C1 segment of cervical spinal cord (tissue), 14 donors: Measurements from ENCODE around the gene SYT13.

Source experiments
- DNase-seq, 14 donors: peaks; one replicate each; lab custom pipeline; 2025; lab: John Stamatoyannopoulos, UW

Gene SYT13

DNA sequence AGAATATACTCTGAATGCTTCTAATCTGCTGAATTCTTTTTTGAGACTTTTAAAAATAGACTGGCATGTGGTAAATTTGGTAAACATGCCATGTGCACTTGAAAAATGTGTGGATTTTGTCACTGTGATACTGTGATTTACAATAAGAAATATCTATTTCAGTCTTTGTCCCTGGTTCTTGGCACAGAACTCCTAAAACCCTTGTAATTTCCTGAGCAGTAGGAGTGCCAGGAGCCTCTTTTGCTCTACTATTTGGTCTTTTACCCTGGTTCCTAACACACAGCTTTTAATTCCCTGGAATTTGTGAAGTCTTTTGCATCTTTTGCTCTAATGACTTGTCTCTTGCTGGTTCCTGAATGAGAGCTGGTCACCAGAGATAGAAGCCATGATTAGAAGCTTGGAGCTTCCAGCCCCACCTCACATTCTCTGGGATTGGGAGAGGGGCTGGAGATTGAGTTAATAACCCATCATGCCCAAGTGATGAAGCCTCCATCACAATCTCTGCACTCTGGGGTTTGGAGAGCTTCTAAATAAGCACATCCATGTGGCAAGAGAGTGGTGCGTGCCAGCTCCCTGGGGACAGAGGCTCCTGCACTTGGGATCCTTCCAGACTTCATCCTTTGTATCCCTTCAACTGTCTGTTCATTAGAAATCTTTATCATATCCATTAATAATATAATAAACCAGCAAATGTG, 27.2 kb upstream of the SYT13 start:
- DNase-seq: peak in 1 of 14 donors; percentile 63

DNA sequence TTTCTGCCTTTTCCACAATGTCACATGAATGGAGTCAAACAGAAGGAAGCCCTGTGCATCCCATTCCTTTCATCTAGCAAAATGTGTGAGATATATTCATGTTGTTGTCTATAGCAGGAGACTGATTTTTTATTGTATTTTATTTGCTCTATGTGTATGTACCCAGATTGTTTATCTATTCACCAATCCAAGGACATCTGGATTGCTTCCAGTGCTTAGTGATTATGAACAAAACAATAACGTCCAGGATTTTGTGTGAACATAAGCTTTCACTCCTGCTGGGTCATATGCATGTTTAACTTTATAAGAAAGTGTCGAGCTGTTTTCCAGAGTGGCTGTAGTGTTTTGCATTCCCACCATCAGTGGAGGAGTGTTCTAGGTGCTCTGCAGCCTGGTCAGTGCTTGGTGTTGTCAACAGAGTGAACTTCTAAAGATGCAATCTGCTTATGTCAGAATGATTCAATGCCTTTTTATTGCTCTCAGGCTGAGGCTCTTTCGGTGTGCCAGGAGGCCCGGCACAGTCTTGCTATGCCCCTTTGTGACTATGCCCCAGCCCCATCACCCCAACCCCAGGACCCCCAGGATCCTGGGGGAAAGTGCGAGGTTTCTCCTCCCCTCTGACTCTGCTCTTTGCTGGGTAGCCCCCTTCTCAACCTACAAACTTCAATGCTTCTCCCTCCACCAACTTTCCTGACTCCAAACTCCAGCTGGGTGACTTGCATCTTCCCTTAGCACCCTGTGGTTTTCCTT, 19.9 kb upstream of the SYT13 start:
- DNase-seq: no peak

DNA sequence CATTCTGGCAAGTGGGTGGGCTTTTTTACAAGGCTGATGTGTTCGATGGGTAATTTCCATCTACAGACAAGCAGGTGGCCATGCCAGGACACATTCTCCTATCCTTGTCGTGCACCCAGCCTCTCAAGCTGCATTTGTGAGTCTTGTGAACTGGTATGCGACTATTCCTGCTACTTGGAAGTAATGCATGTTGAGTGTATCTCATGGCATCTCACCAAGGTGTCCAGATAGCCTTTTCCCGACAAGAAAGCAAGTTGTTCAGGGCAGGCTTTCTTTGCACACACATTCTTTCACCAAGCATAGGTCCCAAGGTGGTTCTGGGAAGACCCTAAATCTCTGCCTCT, 18.8 kb upstream of the SYT13 start:
- no peak for DNase-seq

DNA sequence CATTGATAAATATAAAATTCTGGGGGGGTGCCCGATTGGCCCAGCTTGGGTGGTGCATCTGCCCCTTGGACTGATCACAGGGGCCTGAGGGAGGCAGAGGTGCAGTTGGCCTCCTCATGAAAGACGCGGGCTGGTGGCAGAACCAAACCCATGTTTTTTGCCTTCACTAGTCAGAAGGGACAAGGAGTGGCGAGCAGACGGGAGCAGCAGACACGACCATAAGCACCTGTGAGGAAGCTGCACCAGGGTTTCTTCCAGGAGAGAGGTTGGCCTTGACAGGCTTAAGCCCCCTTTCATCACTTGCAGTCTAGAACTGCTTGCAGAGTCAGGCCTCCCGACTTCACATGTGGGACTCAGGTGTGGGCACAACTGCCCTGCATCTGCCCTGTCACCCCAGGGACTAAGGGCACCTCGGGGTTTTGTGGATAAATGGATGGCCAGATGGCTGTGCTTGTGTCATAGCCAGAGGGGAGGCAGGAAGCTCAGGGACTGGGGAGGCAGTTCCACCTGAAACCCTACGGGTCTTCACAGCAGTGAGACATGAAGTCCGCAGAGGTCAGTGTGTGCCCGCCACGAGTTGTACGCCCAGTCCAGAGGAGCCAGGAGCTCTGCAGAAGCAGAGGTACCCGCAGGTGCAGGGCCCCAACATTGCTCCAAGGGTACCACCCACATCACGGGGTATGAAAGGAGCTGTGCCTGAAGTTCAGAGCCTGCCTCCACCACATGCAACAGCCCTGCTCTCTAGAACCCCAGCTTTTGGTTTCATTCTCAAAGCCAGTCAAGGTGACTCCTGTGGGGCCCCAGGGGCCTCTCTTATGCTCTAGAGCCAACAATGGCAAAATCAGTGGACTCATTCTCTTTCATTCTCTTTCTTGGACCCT, 18.2 kb upstream of the SYT13 start:
- no peak for DNase-seq

DNA sequence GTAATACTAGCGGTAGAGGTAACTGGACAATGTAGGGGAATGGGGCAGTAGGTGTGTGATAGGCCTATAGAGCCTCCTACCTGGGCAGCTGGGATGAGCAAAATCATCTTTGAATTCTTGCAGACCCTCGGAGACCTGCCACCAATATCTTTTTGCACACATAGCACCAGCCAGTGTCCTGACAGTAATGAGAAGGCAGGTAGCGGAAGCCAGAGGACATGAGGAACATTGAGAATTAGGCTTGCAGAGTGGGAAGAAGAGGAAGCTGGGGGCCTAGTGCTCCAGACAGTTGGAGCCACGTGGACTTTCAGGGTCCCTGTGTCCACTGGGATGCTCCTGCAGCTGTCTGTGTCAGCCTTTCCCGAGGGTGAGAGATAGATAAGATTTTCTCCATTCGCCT, 17.2 kb upstream of the SYT13 start:
- DNase-seq: no peak

DNA sequence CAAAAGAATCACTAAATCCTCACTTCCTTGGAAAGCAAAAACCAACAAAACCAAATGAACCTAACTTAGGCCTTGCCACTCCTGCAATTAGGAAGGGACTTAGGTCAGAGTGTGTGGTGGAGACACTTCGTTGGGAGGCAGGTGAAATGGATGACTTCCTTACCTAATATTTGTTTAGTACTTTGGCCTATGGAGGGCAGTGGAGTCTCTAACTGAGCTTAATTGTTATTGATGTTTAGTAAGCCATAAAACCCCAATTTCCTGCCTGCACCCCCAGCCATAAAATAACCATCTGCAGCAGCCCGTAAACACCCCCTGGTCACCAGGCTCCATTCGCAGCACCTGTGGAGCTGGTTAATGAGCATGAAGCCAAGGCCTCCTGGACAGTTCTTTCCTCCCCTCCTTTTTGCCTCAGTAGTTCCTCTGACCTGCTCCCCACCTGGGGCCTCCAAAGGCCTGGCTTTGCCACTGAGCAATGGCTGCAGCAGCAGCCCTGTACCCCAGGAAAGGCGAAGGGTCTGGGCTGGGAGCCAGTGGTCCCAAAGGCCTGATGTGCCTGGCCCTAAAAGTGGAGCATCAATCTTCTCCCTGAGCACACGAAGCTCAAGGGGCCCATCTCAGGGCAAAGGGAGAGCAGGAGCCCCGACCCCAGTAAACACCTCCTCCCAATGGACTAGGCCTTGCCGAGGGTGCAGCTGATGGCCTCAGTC, 15.6 kb upstream of the SYT13 start:
- no peak for DNase-seq

DNA sequence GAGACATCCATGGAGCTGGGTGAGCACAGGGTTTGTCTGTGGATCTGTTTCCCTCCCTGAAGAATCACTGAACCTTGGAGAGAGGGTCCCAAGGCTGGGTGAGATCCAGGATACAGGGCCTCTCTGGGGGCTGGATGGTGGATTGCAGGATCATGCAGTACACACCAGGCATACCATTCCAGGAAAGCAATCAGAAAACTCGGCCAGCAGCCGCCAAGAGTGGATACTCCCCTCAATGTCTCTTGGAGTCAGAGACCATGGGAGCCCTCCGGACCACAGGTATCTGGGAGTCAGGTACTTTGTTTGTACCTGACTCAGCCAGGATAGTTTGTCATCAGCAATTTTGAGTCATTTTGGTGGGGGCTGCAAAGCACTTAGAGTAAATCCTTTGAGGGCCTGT, 14.6 kb upstream of the SYT13 start:
- DNase-seq: no peak

DNA sequence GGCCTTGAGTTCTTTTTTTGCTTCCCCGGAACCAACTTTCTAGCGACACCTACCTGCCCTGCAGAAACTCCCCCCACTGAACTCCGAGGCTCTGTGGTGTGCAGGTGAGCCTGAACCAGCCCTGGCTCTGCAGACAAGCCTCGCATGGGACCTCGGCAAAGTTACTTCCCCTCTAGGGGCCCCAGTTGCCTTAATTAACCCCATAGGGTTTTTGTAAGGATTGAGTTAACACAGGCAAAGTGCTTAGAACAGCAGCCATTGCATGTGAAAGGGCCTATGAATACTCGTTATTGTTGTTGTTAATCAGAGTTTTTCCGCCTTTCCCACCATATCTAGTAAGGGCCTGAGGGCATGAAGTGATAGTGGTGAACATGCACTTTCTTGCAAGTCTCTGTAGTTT, 12.6 kb upstream of the SYT13 start:
- DNase-seq: no peak

DNA sequence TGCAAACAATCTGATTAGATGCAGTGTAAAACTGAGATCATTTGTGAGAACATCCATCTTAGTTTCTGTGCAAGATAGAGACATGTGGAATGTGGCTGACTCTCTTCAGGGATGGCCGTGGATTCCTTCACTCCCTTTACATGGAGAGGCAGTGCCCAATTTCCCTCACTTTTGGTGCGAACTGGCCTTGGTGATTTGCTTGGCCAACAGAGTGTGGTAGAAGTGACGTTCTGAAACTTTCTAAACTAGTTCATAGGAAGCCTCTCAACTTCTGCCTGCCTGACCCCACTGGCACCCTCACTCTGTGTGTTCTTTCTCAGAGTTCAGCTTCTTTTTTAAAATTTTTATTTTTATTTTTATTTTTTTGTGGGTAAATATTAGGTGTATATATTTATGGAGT, 9.9 kb upstream of the SYT13 start:
- no peak for DNase-seq

DNA sequence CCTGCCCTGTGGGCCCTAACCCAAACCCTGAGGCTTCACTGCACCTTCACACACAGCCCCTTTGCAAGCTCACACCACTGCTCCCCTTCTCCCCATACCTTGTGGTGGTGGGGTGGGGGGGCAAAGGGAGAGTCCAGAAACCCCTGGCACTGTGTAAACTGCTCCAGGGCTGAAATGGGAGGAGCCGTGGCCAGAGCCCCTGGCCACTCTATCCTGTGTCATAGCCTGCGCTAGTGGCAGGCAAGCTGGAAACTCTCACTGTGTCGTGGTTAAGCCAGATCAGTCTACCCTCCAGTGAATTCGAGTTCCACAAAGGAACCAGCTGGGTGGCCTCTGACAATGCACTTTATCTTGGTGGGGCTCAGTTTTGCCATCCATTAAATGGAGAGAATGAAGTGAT, 8.4 kb upstream of the SYT13 start:
- no peak for DNase-seq

DNA sequence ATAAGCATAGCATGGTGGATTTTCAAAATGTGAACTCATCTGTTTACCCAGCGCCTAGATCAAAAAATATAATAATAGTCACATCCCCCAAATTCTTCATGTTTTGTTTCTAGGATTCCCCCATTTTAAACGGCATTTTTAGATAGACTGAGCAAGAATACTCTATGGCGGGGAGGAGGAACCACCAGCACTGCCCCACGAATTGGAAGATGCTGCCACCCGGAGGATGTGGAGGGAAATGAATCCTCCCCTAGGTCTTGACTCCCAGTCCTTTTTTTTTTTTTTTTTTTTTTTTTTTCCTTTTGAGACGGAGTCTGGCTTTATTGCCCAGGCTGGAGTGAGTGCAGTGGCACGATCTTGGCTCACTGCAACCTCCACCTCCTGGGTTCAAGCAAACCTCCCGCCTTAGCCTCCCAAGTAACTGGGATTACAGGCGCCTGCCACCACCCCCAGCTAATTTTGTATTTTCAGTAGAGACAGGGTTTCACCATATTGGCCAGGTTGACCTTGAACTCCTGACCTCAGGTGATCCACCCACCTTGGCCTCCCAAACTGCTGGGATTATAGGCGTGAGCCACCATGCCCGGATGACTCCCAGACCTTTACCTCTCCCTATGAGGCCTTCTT, 7.5 kb upstream of the SYT13 start:
- peak in 7 of 14 donors; percentile 1 to 63 (median 13) for DNase-seq

DNA sequence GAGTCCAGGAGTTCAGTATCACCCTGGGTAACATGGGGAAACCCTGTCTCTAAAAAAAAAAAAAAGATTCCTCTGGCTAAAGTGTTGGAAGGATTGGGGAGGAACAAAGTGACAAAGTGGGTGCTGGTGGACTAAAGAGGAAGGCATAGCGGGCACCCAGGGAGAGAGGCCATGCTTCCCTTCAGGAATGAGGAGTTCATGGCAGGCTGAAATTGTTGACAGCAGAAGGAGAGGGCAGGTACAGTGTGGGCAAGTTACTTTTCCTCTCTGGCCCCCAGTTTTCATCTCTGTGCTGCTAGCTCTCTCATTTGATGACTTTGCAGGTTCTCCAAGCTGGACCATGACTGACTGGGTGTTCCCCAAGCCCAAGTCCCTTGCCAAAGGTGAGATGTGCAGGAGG, 4.4 kb upstream of the SYT13 start:
- no peak for DNase-seq

DNA sequence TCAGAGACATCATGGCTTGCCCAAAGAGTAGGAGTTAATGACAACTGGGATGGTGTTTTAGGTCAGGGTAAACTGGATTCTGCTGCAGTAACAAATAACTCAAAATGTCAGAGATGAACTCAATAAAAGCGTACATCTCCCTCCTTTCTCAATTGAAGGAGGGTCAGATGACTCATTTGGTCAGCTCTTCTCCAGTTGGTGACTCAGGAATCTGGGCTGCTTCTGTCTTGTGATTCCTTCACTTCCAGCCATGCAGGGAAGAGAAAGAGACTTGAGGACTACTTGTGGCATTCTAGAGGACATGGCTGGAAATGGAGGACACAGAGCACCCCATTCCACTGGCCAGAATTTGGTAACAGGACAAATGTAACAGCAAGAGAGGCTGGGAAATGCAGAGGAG, 3.2 kb upstream of the SYT13 start:
- no peak for DNase-seq

DNA sequence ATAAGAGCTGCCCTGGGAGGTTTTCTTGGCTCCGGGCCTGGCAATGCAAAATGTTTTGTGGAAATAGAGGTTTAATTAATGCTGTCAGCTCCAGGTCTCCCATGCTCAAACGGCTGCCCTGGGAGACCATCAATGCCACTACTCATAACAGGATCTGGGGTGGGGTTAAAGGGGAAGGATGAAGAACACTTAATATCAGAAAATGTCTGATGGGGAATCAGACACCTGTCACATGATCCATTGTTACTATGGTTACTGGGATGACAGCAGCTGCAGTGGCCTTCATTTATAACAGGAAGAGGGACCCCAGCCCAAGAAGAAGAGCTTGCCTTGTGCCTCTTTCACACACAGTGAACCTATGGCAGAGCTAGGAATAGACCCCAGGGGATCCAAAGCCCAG, 2.2 kb upstream of the SYT13 start:
- no peak for DNase-seq

DNA sequence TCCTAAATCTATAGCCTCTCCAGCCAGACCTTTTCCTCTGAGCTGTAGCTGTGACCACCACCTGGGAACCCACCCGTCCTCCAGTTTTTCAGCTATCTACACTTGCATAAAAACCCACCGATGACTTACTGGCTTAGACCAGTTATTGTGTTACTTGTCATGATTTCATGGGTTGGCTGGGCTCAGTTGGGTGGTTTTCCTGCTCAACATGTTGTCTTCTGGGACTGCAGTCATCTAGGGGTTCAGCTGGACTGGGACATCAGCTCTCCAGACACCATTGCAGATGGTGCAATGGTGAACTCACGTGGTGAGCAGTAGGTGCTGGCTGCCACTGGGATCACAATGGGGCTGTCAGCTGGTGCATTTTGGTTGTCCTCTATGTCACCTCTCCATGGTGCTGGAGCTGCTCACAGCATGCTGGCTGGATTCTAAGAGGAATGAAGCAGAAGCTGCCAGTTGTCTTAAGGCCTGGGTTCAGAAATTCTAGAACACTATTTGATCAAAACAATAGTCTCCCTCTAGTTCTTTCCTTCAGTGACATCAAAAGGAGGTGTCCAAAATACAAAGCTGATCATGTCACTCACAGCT, 1.3 kb upstream of the SYT13 start:
- no peak for DNase-seq

DNA sequence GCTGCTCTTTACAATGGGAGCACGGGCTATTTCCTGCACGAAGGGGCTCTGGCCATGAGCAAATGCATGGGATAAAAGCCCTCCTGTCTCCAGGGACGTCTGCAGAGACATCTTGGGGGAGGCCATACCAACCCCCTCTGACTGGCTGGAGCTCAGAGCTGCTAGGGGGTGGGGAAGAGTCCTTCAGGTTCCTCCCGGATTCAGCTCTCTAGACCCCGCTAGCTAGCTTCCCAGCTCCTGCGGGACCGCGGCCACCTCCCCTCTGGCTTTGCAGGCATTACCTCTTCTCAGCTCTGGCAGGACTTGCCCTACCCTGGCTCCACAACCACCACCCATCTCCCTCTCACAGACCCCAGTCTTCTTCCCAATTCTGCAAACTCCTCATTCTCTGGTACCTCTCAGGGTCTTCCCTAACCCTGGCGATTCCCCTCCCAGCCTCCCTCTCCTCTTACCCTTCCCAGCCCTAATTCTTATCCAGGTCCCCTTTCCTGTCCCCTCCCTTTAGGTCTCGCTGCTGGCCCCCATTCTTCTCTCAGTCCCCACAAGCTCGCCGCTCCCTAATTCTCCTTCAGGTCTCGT, 802 bp downstream of the SYT13 start:
- peak in 1 of 14 donors; percentile 64 for DNase-seq

DNA sequence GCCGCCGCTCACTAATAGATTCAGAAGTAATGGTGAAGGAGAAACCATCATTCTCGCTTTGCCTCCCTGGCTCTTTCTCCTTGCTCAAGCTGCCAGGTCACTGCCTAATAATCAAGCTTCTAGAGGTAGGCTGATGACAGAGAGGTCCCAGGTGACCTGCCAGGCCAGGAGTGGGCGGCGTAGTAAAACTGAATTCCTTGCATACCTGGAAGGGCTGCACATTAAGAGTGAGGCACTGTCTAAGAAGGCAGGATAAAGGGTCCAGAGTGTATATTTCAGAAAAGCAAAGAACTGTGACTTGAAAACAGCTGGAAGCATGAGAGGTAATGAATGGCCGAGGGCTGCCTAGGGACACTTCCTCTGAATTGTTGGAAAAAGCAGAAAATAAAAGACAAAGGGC, 4.1 kb downstream of the SYT13 start:
- DNase-seq: no peak

DNA sequence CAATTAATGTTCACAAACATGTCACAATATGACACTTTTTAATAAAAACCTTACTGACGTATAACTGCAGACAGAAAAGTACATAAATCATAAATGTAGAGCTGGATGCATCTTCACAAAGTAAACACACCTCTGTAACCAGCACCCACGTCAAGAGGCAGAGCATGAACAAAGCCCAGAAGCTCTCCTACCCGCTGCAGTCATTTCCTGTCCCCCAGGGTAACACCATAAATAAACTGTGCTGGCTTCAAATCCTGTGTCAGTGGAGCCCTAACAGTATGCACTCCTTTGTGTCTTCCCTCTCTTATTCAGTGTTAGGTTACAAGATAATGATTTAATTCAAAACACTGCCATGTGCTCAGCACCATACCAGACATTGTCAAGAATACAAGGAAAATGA, 5.7 kb downstream of the SYT13 start:
- DNase-seq: no peak

DNA sequence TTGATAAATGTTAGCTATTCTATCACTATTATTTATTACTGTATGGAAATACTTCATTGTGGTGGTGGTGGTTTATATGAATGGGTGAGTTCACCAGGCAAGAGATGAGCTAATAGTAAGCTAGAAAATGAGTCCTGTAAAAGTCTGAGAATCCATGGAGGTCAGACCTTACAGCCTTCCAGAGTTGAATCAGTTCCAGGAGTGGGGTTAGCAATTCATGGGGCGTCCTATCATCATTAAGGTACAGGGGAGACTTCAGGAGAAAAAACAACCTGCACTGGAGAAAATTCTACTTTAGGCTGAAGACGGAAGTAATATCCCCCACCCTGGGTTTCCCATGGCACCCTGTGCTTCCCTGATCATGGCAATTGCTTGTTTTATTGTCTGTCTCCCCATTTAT, 6.5 kb downstream of the SYT13 start:
- DNase-seq: no peak

DNA sequence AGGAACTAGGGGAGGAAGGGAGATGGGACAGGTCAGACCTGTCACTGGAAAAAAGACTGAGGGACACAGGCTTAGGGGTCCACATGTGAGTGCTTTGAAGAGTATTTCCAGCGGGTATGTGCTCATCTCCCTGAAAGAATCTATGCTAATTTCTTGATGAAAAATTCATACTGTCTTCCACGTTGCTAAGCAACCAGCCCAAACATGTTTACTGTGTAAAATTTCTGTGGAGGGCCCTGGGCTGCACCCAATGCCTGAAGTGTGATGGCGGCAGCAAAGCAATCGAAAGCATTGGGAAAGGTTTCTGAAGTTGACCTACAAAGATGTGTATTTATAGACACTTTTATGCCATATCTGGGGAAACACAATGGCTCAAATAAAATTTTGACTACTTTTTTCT, 7.4 kb downstream of the SYT13 start:
- no peak for DNase-seq

DNA sequence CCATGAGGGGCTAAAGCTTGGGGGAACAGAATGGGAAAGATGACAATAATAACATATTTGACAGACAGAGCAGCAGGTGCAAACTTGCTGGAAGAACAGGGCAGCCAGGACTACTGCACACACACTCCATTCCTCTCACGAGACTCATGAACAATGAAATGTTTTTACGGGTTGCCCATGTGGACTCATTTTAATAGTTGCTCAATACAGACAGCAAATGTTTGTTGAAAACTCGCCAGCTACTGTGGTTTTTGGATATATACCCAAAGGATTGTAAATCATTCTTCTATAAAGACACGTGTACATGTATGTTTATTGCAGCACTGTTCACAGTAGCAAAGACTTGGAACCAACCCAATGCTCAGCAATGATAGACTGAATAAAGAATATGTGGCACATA, 10.3 kb downstream of the SYT13 start:
- DNase-seq: no peak
